Panc1 (cell line): ENCODE results near the gene DAPK2. TPM values are rescaled to one million over a fixed set of nuclear protein-coding genes. Genes with fewer than 3 reads are reported as not detected.

Experiments
- ATAC-seq: fragments of 200-7000 bp; cut with Tn5 transposase; 2 replicates; pipeline ENCODE4 v1.9.1; 2020; ENCODE audit warnings: mild to moderate bottlenecking, moderate library complexity
- BruUV-seq: library from RNA; stranded (reverse); fragments of 400-500 nt; replicated peaks from 2 replicates; lab custom pipeline; 2021; lab: Mats Ljungman, UMichigan
- CTCF ChIA-PET: fragments of 300-600 bp; sonication (Branson Sonifier 250); formaldehyde crosslinking; loops from one replicate; lab custom pipeline; 2022; ENCODE audit warnings: antibody characterized with exemption; lab: Charles Lee
- POLR2A ChIA-PET: fragments of 300-600 bp; sonication (Branson Sonifier 250); formaldehyde crosslinking; loops from one replicate; lab custom pipeline; 2022; ENCODE audit warnings: antibody characterized with exemption; lab: Charles Lee
- DNase-seq: peaks from one replicate; pipeline ENCODE4 v3.0.0-alpha.2; 2010; ENCODE audit warnings: low read depth, low spot score
- H3K27ac ChIP-seq: 2 replicates; pipeline ENCODE4 v1.5.1; 2011; ENCODE audit warnings: mild to moderate bottlenecking, low read length, inconsistent platforms
- H3K27me3 ChIP-seq: fragments of 200-500 bp; sonication (Bioruptor generic); 2 replicates; pipeline ENCODE4 v1.6.0; 2014; ENCODE audit warnings: low read length, inconsistent platforms; ENCODE audit not compliant: control insufficient read depth, insufficient read depth
- H3K36me3 ChIP-seq: fragments of 200-500 bp; sonication (Bioruptor generic); 2 replicates; pipeline ENCODE4 v1.5.1; 2014; ENCODE audit warnings: inconsistent platforms, mild to moderate bottlenecking, low read length, moderate library complexity; ENCODE audit not compliant: control insufficient read depth, insufficient read depth
- H3K4me1 ChIP-seq: 2 replicates; pipeline ENCODE4 v1.5.1; 2011; ENCODE audit warnings: inconsistent platforms, mild to moderate bottlenecking, low read length, moderate library complexity; ENCODE audit not compliant: control insufficient read depth, insufficient read depth
- H3K4me3 ChIP-seq, 2 experiments: 2 replicates each; pipeline ENCODE4 v1.5.1; 2011 to 2012; ENCODE audit warnings: low read depth in 2 of 2, low read length in 2 of 2, mild to moderate bottlenecking in 2 of 2, inconsistent platforms in 1 of 2, moderate library complexity in 1 of 2
- H3K9me3 ChIP-seq: fragments of 200-500 bp; sonication (Bioruptor generic); 2 replicates; pipeline ENCODE4 v1.5.1; 2014; ENCODE audit warnings: low read depth, mild to moderate bottlenecking, inconsistent platforms, low read length, moderate library complexity; ENCODE audit not compliant: control insufficient read depth, insufficient read depth
- POLR2AphosphoS5 ChIP-seq: IDR thresholded peaks from 2 replicates; pipeline ENCODE4 v1.6.1; 2012; ENCODE audit warnings: mild to moderate bottlenecking, low read depth, low read length, moderate library complexity
- SIN3A ChIP-seq: IDR thresholded peaks from 2 replicates; pipeline ENCODE4 v1.6.1; 2012; ENCODE audit warnings: low read depth, mild to moderate bottlenecking, low read length, moderate library complexity, borderline replicate concordance; ENCODE audit not compliant: insufficient read depth
- TCF7L2 ChIP-seq: IDR thresholded peaks from 2 replicates; pipeline ENCODE4 v1.6.1; 2011; ENCODE audit warnings: mild to moderate bottlenecking, low read depth, low read length, inconsistent platforms
- in situ Hi-C: cut with HindIII; loops from 2 replicates; pipeline ENCODE4 v1.10.0; 2016; ENCODE audit warnings: low sequenced_read_pairs, low pct_unique_long_range_greater_than_20kb
- intact Hi-C: fragments of 100-400 bp; cut with micrococcal nuclease; formaldehyde crosslinking; loops from one replicate; pipeline ENCODE4 v1.10.0; 2022; ENCODE audit not compliant: unreplicated experiment
- total RNA-seq: library from RNA; stranded (reverse); gene quantifications from one replicate; pipeline ENCODE4 v1.2.1, GENCODE V29; 2021; ENCODE audit not compliant: unreplicated experiment
- TF ChIP-seq, protein P1 (sequence below), 2 experiments: IDR thresholded peaks; 2 replicates each; pipeline ENCODE4 v1.6.1; 2011 to 2012; ENCODE audit warnings: low read depth in 2 of 2, control low read depth in 1 of 2, low read length in 1 of 2, mild to moderate bottlenecking in 1 of 2, moderate library complexity in 1 of 2; ENCODE audit not compliant: insufficient read depth in 1 of 2
- TF ChIP-seq, protein P2 (sequence below): fragments of 450-650 bp; IDR thresholded peaks from 2 replicates; pipeline ENCODE4 v1.5.1; 2017; ENCODE audit warnings: mild to moderate bottlenecking

Gene DAPK2
- total RNA-seq, 1 experiment from 2014 or later: 10.2 TPM

DNA sequence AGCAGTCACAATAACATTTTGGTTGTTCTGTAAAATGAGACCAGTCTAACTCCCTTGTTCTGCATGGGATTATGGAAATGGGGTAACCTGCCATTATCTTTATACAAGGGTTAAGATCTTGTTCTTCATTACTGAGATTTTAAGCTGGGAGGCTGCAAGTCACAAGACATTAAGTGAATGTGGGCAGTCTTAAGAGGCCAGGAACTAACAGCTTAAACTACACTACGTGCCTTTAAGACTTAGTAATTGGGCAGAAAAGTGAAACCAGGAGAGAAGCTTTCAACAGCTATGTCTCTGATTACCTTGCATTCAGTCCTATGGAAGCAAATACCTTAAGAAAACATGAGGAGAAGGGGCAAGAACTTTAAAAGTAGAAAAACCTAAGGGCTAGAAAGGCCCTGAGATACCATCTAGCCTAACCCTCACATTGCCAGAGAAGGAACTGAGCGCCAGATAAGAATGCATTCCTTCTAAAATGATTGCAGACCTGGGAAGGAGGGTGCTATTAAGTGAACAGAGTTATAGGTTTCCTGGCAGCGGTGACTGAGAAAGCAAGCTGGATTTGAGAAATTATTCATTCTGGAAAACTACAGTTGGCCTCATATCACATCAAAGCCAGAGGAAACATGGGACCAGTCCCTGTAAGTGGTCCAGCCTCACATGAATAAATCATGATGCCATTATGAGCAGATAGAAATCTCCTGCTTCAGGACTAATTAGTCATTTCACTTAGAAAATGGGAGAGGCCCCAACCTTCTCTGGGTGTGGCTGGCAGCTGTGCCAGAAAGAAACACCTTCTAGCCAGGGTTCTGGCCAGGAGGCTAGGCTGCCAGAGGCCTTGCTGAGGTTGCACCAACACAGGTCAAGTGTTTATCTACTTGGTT lies 32.9 kb downstream of the DAPK2 start:
- POLR2A ChIA-PET: no interaction called here

DNA sequence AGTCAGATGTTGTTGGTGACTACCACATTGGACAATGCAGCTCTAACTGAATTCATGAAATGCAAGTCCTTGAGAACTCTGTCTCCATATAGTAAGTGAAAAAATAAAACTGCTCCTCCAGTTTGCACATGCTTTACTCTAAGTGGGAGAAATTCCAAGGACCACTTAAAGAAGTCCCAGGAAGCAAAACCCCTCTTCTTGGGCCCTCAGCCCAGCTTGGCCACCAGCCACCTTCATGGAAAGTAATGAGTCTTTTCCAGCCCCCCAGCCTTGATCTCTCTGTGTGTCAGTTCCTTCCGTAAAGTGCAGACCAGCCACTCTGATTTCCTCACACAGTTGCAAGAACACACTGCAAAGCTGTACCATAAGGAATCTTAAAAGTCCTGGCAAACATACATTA lies 34.5 kb downstream of the DAPK2 start:
- H3K4me3 ChIP-seq: no peak overlapping the region
- no TSS peak for BruUV-seq
- ChIA-PET POLR2A (no interaction called here), CTCF (no interaction called here)
- no peaks in the 10 kb centered on the region for H3K36me3 ChIP-seq
- no peak for DNase-seq
- ATAC-seq: no peak
- no peak overlapping the region for H3K27ac ChIP-seq
- H3K4me1 ChIP-seq: peaks cover 4% of the 10 kb centered on the region; the same call in 1 of the 2 replicates
- in situ Hi-C loops (no loop called here), intact Hi-C loops (no loop called here)
- TF ChIP-seq, protein P1, sequence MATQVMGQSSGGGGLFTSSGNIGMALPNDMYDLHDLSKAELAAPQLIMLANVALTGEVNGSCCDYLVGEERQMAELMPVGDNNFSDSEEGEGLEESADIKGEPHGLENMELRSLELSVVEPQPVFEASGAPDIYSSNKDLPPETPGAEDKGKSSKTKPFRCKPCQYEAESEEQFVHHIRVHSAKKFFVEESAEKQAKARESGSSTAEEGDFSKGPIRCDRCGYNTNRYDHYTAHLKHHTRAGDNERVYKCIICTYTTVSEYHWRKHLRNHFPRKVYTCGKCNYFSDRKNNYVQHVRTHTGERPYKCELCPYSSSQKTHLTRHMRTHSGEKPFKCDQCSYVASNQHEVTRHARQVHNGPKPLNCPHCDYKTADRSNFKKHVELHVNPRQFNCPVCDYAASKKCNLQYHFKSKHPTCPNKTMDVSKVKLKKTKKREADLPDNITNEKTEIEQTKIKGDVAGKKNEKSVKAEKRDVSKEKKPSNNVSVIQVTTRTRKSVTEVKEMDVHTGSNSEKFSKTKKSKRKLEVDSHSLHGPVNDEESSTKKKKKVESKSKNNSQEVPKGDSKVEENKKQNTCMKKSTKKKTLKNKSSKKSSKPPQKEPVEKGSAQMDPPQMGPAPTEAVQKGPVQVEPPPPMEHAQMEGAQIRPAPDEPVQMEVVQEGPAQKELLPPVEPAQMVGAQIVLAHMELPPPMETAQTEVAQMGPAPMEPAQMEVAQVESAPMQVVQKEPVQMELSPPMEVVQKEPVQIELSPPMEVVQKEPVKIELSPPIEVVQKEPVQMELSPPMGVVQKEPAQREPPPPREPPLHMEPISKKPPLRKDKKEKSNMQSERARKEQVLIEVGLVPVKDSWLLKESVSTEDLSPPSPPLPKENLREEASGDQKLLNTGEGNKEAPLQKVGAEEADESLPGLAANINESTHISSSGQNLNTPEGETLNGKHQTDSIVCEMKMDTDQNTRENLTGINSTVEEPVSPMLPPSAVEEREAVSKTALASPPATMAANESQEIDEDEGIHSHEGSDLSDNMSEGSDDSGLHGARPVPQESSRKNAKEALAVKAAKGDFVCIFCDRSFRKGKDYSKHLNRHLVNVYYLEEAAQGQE (IDR thresholded peaks at IDR 0.05; ENCODE audit: insufficient read depth in 1 of 2, low read depth in 2 of 2, low read length in 1 of 2): no peak
- TF ChIP-seq, protein P2, sequence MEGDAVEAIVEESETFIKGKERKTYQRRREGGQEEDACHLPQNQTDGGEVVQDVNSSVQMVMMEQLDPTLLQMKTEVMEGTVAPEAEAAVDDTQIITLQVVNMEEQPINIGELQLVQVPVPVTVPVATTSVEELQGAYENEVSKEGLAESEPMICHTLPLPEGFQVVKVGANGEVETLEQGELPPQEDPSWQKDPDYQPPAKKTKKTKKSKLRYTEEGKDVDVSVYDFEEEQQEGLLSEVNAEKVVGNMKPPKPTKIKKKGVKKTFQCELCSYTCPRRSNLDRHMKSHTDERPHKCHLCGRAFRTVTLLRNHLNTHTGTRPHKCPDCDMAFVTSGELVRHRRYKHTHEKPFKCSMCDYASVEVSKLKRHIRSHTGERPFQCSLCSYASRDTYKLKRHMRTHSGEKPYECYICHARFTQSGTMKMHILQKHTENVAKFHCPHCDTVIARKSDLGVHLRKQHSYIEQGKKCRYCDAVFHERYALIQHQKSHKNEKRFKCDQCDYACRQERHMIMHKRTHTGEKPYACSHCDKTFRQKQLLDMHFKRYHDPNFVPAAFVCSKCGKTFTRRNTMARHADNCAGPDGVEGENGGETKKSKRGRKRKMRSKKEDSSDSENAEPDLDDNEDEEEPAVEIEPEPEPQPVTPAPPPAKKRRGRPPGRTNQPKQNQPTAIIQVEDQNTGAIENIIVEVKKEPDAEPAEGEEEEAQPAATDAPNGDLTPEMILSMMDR: no peak
- TF ChIP-seq TCF7L2: no peak
- TF ChIP-seq SIN3A: no peak
- TF ChIP-seq POLR2AphosphoS5: no peak
- no peaks in the 10 kb centered on the region for H3K9me3 ChIP-seq
- H3K27me3 ChIP-seq: no peaks in the 10 kb centered on the region

More for the DNA sequence above, 32.9 kb downstream of the DAPK2 start:
- no peak overlapping the region for H3K4me3 ChIP-seq
- DNase-seq (no peak), ATAC-seq (no peak)
- H3K27me3 ChIP-seq: no peaks in the 10 kb centered on the region
- BruUV-seq: no TSS peak
- TF ChIP-seq, protein P1 (IDR thresholded peaks at IDR 0.05; ENCODE audit: insufficient read depth in 1 of 2, low read depth in 2 of 2, low read length in 1 of 2): no peak
- TF ChIP-seq, protein P2: no peak
- TF ChIP-seq POLR2AphosphoS5 (no peak), TCF7L2 (no peak), SIN3A (no peak)
- in situ Hi-C loops (no loop called here), intact Hi-C loops (no loop called here)
- no peaks in the 10 kb centered on the region for H3K36me3 ChIP-seq
- H3K9me3 ChIP-seq: no peaks in the 10 kb centered on the region
- CTCF ChIA-PET: no interaction called here
- H3K27ac ChIP-seq: 0 out of 2 replicates have a peak overlapping the region, but pooled peaks have one; percentile 8
- peaks cover 15% of the 10 kb centered on the region for H3K4me1 ChIP-seq
